ENCODE data around the gene RREB1.
"Not testable (repeated sequence)": the region's sequence is repeated elsewhere in the genome, so short reads cannot be mapped to it uniquely, and the experiment has no call there.

Gene RREB1

GRCh38 chr6:7155871-7156579 is 48.3 kb downstream of the RREB1 start:
- Histone ChIP-seq H3K4me3 (no peak overlapping the region), H3K27ac (peak overlapping the region in 14 of 21 experiments; percentile 0 to 77 (median 43))

- H3K27ac ChIP-seq = peak overlapping the region in 15 of 21 experiments; percentile 0 to 77 (median 34)
- no peak overlapping the region for H3K4me3 ChIP-seq
Measured at GRCh38 chr6:7156643-7157278, 49.0 kb downstream of the RREB1 start.

- peak overlapping the region in 10 of 21 experiments; percentile 2 to 70 (median 56) for H3K27ac ChIP-seq
- not testable (repeated sequence) for H3K4me3 ChIP-seq
Measured at GRCh38 chr6:7157307-7157706, 49.5 kb downstream of the RREB1 start.

GRCh38 chr6:7157752-7158616 is 50.2 kb downstream of the RREB1 start:
- peak overlapping the region in 13 of 21 experiments; percentile 2 to 70 (median 43) for H3K27ac ChIP-seq
- H3K4me3 ChIP-seq = no peak overlapping the region

- H3K27ac ChIP-seq = peak overlapping the region in 4 of 21 experiments; percentile 35 to 62 (median 44)
- no peak overlapping the region for H3K4me3 ChIP-seq
Measured at GRCh38 chr6:7159790-7160525, 52.2 kb downstream of the RREB1 start.

GRCh38 chr6:7161253-7161623 is 53.5 kb downstream of the RREB1 start:
- H3K4me3 ChIP-seq = no peak overlapping the region
- H3K27ac ChIP-seq = peak overlapping the region in 2 of 21 experiments; percentile 51 to 72

- Histone ChIP-seq H3K4me3 (no peak overlapping the region), H3K27ac (peak overlapping the region in 2 of 21 experiments; percentile 51 to 72)
Measured at GRCh38 chr6:7161845-7162244, 54.1 kb downstream of the RREB1 start.

- Histone ChIP-seq H3K27ac (peak overlapping the region in 2 of 21 experiments; percentile 49 to 79), H3K4me3 (no peak overlapping the region)
Measured at GRCh38 chr6:7163661-7164071, 55.9 kb downstream of the RREB1 start.

- Histone ChIP-seq H3K27ac (peak overlapping the region in 3 of 21 experiments; percentile 15 to 79 (median 60)), H3K4me3 (no peak overlapping the region)
Measured at GRCh38 chr6:7164536-7165001, 56.8 kb downstream of the RREB1 start.

GRCh38 chr6:7165002-7165889 is 57.5 kb downstream of the RREB1 start:
- Histone ChIP-seq H3K27ac (peak overlapping the region in 11 of 21 experiments; percentile 18 to 79 (median 65)), H3K4me3 (no peak overlapping the region)

GRCh38 chr6:7165890-7166267 is 58.1 kb downstream of the RREB1 start:
- peak overlapping the region in 14 of 21 experiments; percentile 18 to 79 (median 54) for H3K27ac ChIP-seq
- no peak overlapping the region for H3K4me3 ChIP-seq

GRCh38 chr6:7166410-7167293 is 58.9 kb downstream of the RREB1 start:
- Histone ChIP-seq H3K27ac (peak overlapping the region in 17 of 21 experiments; percentile 0 to 79 (median 44)), H3K4me3 (no peak overlapping the region)

GRCh38 chr6:7169296-7169721 is 61.5 kb downstream of the RREB1 start:
- H3K4me3 ChIP-seq = no peak overlapping the region
- peak overlapping the region in 14 of 21 experiments; percentile 19 to 70 (median 57) for H3K27ac ChIP-seq

- H3K27ac ChIP-seq = peak overlapping the region in 12 of 21 experiments; percentile 11 to 70 (median 50)
- no peak overlapping the region for H3K4me3 ChIP-seq
Measured at GRCh38 chr6:7170117-7170732, 62.5 kb downstream of the RREB1 start.

GRCh38 chr6:7171119-7171518 is 63.4 kb downstream of the RREB1 start:
- Histone ChIP-seq H3K27ac (peak overlapping the region in 7 of 21 experiments; percentile 5 to 70 (median 48)), H3K4me3 (no peak overlapping the region)

GRCh38 chr6:7171733-7172132 is 64.0 kb downstream of the RREB1 start:
- Histone ChIP-seq H3K27ac (peak overlapping the region in 4 of 21 experiments; percentile 9 to 68 (median 36)), H3K4me3 (no peak overlapping the region)

GRCh38 chr6:7172649-7173048 is 64.9 kb downstream of the RREB1 start:
- Histone ChIP-seq H3K27ac (peak overlapping the region in 12 of 21 experiments; percentile 9 to 74 (median 34)), H3K4me3 (no peak overlapping the region)

Measured in skin epidermis (tissue), 12 donors.